ENCODE measurements around the gene SNX25.

DNA sequence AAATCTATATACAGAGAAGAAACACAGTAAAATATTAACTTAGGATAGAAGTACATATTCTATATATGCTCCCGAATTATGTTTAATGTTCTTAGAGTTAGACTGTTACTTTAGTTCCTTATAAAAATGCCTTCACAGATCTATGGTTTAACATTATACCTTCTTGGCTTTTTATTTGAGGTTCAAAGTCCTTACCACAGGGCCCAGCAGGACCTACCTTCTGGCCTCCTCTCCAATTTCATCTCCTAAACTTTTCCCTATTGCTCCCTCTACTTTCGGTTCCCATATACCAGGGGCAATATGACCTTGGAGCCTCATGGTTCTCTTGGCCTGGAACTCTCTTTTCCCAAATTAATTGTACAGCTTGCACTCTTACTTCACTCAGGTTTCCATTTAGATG, 199.0 kb downstream of the SNX25 start:
- TF ChIP-seq, protein P1, sequence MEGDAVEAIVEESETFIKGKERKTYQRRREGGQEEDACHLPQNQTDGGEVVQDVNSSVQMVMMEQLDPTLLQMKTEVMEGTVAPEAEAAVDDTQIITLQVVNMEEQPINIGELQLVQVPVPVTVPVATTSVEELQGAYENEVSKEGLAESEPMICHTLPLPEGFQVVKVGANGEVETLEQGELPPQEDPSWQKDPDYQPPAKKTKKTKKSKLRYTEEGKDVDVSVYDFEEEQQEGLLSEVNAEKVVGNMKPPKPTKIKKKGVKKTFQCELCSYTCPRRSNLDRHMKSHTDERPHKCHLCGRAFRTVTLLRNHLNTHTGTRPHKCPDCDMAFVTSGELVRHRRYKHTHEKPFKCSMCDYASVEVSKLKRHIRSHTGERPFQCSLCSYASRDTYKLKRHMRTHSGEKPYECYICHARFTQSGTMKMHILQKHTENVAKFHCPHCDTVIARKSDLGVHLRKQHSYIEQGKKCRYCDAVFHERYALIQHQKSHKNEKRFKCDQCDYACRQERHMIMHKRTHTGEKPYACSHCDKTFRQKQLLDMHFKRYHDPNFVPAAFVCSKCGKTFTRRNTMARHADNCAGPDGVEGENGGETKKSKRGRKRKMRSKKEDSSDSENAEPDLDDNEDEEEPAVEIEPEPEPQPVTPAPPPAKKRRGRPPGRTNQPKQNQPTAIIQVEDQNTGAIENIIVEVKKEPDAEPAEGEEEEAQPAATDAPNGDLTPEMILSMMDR (IDR thresholded peaks at IDR 0.05): no peak
- TF ChIP-seq EP300 (IDR thresholded peaks at IDR 0.05): no peak

Data from stomach (tissue), 4 donors.